Mononuclear cell (primary cell): Measurements from ENCODE around the gene THSD7B. TPM values are rescaled to one million over a fixed set of nuclear protein-coding genes. Genes with fewer than 3 reads are reported as not detected.

ENCODE experiments used
- H3K27me3 ChIP-seq: 2 replicates; pipeline ENCODE4 v1.6.0; 2011; ENCODE audit warnings: low read length, control low read depth; ENCODE audit not compliant: insufficient read depth
- H3K4me1 ChIP-seq: 2 replicates; pipeline ENCODE4 v1.5.1; 2011; ENCODE audit warnings: mild to moderate bottlenecking, low read length, control low read depth; ENCODE audit not compliant: insufficient read depth
- H3K4me3 ChIP-seq: 2 replicates; pipeline ENCODE4 v1.5.1; 2011; ENCODE audit warnings: mild to moderate bottlenecking, low read length, moderate library complexity
- H3K9me3 ChIP-seq: 2 replicates; pipeline ENCODE4 v1.5.1; 2011; ENCODE audit warnings: low read depth, mild to moderate bottlenecking, control low read depth, low read length
- total RNA-seq: library from RNA; depleted of rRNA; stranded (reverse); fragments of >200 nt; gene quantifications from one replicate; pipeline ENCODE4 v1.2.3, GENCODE V29; 2012

The THSD7B gene
- total RNA-seq, 1 donor, result not detected

DNA sequence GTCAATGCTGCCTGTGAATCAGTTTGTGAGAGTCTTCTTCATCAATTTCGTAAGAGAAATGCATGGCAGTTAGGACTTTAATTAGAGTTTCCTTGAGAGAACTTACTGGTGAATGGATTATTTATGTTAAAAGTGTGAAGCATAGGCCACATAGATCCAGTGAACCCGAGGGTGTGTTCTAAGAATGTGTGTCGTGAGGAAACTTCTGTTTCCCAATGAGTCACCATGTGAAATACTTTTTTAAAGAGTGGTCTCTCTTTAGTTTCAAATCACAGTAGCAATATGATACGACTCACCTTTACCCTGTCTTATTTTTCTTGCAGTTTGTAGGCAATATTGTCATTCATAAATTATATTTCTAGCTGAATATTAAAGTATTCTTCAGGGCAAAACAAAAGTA, 18.5 kb downstream of the THSD7B start:
- H3K9me3 ChIP-seq, result no peaks in the 10 kb centered on the region
- H3K27me3 ChIP-seq, result peaks cover 3% of the 10 kb centered on the region
- no peak overlapping the region for H3K4me3 ChIP-seq
- H3K4me1 ChIP-seq, result no peaks in the 10 kb centered on the region

DNA sequence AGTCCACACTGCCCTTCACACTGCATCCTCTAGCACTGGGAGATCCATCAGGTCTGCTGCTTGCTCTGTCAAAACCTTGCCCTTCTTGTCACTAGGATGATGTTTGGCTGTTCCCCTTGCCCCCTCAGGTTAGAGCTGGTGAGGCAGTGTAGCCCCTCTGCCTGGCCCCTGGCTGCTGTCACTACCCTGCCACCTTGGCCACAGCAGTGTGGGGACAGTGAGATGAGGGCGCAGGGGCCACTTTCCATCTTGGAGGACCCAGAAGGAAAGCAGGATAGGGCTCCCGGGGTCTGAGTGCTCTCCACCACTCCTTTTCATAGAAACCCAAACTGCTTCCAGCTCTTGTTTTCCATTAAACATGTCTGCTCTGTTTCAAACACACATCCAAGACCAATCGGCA, 19.9 kb downstream of the THSD7B start:
- Histone ChIP-seq H3K4me1 (no peaks in the 10 kb centered on the region), H3K4me3 (no peak overlapping the region), H3K9me3 (no peaks in the 10 kb centered on the region), H3K27me3 (peaks cover 3% of the 10 kb centered on the region)

DNA sequence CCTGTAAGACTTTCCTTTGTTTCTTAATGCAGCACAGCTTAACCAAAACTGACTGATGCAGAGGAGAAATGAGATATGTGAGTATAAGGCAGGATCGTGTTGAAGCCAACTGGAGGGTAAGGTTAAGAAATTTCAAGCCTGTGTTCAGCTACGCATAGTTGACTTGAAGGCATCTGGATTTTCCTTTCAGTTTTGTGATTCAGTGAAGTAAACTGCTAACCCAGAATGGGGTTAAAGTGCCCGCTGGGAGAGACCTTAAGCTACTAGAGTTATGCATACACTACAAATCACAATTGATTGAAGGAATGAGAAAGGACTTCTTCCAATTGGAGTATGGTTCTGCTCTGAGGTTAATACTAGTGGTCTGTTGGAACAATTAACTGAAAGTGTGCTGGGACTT, 22.6 kb downstream of the THSD7B start:
- Histone ChIP-seq H3K4me3 (no peak overlapping the region), H3K4me1 (no peaks in the 10 kb centered on the region), H3K27me3 (peaks cover 3% of the 10 kb centered on the region), H3K9me3 (no peaks in the 10 kb centered on the region)

DNA sequence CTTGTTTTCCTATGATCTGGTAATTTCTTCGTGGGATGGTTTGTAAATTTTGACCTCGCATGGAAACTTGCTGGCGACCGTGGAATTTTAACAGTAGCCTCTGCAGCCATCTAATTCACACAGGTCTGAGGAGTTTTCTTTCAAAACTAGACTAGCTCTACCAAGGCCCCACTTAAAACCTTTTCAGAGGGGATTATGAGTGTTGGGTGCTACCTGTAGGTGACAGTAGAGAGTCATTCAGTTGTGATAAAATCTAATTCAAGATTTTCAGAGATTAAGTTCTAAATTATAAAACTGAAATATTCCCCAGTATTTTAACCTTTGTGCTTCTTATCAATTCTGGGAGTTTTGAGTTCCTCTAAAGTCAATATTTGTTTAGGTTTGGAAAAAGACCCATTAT, 31.0 kb downstream of the THSD7B start:
- H3K4me1 ChIP-seq, result no peaks in the 10 kb centered on the region

DNA sequence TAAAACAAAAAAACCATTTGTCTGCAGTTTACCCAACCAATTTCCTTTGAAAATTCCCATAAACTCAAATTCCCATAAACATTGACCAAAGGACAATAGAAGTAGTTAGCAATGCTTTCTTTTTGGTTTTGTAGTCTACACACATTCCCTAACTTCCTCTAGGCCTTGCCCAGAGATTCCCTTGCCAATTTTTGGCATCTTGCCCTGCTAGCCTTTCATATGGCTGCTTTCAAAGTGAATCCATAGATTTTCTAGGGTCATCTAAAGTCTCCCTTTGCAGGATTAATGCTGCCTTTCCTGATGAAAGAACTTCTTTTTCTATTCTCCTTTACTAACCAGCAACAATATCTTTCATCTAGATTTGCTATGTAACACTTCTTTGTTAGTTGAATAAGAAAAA, 33.4 kb downstream of the THSD7B start:
- no peaks in the 10 kb centered on the region for H3K4me1 ChIP-seq
- peaks cover 5% of the 10 kb centered on the region for H3K27me3 ChIP-seq
- no peaks in the 10 kb centered on the region for H3K9me3 ChIP-seq
- H3K4me3 ChIP-seq, result no peak overlapping the region

More for the DNA sequence above, 31.0 kb downstream of the THSD7B start:
- Histone ChIP-seq H3K27me3 (peaks cover 5% of the 10 kb centered on the region), H3K9me3 (no peaks in the 10 kb centered on the region), H3K4me3 (no peak overlapping the region)

DNA sequence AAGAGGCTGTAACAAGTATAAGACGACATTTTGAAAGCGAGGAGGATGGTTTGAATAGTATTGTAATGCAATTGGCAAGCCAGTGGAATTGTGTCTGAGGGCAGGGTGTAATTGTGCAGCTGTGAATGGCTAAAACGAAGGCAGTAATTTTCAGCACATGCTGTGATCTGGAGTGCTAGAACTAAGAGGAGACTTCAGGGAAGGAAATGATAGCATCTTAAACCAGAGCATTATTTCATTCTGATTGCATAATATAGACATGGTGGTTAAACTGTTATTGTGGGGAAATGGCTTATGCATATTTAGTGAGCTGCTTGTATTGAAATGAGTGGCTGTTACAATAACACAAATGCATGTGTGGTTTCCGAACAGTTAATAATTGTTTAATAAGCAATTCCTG, 36.3 kb downstream of the THSD7B start:
- H3K4me1 ChIP-seq, result no peaks in the 10 kb centered on the region
- H3K4me3 ChIP-seq, result no peak overlapping the region
- H3K9me3 ChIP-seq, result no peaks in the 10 kb centered on the region
- no peaks in the 10 kb centered on the region for H3K27me3 ChIP-seq

DNA sequence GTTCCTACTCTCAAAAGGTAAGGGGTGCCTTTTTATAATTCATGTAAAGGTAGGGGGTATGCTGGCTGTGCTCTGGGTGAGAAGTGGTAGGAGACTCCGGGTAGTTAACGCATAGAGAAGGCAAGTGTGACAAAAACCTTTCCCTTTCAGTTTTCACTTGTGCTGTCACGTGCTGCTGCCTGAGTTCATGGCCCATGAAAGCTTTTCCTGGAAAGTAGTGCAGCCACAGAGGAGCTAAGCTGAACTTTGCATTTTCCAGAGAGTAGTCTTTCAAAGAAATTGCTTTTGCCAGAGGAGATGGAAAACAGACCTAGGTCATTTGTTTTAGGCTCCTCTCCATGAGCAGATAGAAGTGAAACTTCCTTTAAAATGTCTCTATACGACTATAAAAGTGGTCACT, 44.7 kb downstream of the THSD7B start:
- no peak overlapping the region for H3K4me3 ChIP-seq
- H3K4me1 ChIP-seq, result no peaks in the 10 kb centered on the region
- H3K27me3 ChIP-seq, result no peaks in the 10 kb centered on the region
- H3K9me3 ChIP-seq, result no peaks in the 10 kb centered on the region

DNA sequence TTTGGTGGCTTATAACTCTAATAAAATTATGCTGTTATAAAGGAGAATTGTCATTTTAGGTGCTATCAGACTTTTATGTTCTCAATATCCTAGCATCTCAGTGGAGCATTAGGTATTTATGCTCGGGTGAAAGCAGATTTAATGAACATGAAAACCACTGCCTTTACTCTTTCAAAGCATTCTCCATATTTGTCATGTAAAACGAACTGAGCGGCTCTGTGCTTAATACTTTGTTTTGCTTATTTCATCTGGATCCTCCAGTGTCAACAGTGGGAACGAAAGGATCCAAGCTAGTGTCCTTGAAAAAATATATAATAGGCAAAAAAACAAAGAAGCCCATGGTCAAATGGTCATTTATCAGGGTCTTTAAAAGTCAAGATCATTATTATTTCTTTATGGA, 53.5 kb downstream of the THSD7B start:
- no peaks in the 10 kb centered on the region for H3K9me3 ChIP-seq
- H3K4me3 ChIP-seq, result no peak overlapping the region
- H3K4me1 ChIP-seq, result no peaks in the 10 kb centered on the region
- H3K27me3 ChIP-seq, result no peaks in the 10 kb centered on the region

DNA sequence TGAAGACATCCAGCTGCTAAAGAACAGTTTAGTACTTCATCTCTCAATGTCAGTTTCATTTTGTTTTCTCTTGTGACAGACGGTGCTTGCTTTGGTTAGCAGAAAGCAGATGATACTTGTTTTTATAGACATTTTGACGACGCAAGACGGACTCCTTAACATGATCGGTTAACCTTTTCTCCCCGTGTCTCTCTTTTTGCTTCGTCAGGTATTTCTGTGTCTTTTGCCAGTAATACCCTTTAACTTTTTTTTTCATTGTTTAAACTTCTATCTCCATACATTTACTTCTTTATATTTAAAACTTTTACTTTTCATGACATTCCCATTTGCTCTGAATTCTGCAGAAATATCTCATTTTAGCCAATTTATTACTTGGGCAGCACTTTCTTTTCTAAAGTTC, 57.9 kb downstream of the THSD7B start:
- Histone ChIP-seq H3K9me3 (no peaks in the 10 kb centered on the region), H3K27me3 (no peaks in the 10 kb centered on the region), H3K4me1 (no peaks in the 10 kb centered on the region), H3K4me3 (no peak overlapping the region)

DNA sequence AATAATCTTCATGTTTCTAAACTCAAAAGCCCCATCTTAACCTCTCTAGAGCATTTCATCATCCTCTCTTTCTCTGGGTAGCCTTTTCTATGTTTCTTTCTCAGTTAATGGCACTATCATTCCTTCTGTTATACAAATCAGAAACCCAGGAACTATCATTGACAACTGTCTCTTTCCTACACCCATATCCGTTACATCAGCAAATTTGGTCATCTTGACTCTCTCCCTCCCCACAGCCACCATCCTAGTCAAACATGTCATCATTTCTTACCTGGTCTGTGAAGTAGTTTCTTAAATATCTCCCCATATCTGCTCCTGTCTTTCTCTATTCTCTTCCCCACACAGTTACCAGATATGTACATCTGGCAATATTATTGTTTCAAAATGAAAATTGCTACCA, 62.8 kb downstream of the THSD7B start:
- no peaks in the 10 kb centered on the region for H3K9me3 ChIP-seq
- H3K4me3 ChIP-seq, result no peak overlapping the region
- H3K27me3 ChIP-seq, result no peaks in the 10 kb centered on the region
- H3K4me1 ChIP-seq, result no peaks in the 10 kb centered on the region

DNA sequence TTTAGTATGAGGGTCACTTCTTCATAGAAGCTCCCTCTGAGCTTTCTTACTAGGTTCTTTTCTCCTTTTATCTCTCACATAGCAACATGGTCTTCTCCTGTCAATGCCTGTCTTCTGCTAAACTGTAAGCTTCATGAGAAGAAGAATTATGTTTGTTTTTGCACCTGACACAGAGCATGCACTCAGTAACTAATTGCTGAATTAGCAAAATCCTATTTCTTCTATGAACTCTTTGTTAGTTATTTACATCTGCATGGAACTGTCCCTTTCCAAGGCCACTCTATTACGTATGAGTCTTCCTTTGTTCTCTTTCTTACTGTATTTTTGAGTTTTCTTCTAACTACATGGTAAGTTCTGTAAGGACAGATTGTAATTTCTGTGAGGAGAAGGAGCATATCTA, 63.4 kb downstream of the THSD7B start:
- Histone ChIP-seq H3K9me3 (no peaks in the 10 kb centered on the region), H3K4me1 (no peaks in the 10 kb centered on the region), H3K27me3 (no peaks in the 10 kb centered on the region), H3K4me3 (no peak overlapping the region)

DNA sequence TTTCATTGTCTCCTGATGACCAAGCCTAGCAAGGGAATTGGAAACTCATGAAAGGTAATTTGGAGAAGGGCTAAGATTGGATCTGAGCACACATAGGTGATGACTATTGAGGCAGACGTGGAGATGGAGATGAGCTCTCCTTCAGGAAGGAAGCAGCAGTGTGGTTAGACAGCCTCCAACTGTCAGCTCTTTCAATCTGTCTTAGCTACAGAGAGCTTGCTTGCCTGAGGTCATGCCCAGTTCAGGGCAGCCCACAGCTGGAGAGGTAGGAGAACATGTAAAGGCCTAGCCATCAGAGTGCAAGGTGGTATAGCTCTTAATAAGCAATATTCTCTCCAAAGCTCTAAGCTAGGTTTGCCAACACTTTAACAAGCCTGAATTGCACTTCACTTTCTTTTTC, 79.2 kb downstream of the THSD7B start:
- Histone ChIP-seq H3K4me3 (no peak overlapping the region), H3K4me1 (no peaks in the 10 kb centered on the region), H3K9me3 (no peaks in the 10 kb centered on the region), H3K27me3 (no peaks in the 10 kb centered on the region)

DNA sequence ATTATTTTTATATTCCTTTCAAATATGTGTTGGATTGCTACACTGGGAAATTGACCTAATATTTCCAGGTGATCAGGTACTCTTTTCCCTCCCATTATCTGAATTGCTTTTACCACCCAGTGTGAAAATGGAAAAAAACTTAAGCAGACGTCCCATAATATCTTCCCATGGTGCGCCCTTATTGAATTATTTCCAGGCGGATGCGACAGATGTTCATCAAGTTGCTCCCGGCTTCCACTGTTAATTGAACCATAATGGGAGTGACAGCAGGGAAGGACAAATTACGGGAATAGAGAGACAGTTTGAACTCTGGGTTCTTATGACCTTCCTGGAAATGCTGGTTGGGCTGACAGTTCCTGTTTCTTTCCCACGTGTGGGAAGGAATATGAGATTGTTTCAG, 93.3 kb downstream of the THSD7B start:
- Histone ChIP-seq H3K27me3 (no peaks in the 10 kb centered on the region), H3K9me3 (no peaks in the 10 kb centered on the region), H3K4me3 (no peak overlapping the region), H3K4me1 (no peaks in the 10 kb centered on the region)

DNA sequence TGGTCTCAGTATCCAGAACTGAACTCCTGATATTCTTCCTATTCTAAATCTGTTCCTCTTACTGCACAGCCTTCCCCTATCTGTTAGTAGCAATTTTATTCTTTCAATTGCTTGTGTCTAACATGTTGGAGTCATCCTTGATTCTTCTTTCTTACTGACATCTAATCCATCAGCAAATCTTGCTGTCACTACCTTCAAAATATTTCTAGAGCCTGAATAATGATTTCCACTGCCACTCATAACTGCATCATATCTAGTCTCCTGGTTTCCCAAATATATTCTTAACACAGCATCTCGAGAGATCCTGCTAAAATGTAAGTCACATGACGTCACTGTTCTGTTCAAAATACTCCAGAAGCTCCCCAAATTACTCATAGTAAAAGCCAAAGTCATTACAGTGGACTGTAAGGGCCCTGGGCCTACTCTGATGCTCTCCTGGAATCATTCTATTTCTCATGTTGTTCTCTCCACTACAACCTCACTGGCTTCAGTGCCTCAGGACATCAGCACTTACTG, 95.2 kb downstream of the THSD7B start:
- Histone ChIP-seq H3K4me3 (no peak overlapping the region), H3K9me3 (no peaks in the 10 kb centered on the region), H3K4me1 (no peaks in the 10 kb centered on the region), H3K27me3 (no peaks in the 10 kb centered on the region)

DNA sequence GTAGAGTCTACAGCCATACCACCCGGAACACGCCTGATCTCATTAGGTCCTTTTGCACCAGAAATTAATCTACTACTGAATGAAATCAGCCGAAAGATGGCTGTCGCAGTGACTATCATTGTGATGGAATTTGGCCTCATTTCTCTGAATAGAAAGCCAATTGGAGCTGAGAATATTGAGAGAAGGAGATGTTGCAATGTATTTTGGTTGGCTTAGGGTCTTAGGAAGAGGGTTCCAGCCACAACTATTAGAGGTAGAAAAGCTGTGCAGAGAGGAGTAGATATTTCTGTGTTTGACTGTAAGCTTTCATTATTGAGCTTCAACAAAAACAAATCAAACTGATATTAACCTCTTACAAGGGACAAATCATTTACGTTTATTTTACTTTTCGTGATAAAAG, 98.1 kb downstream of the THSD7B start:
- Histone ChIP-seq H3K4me1 (no peaks in the 10 kb centered on the region), H3K9me3 (no peaks in the 10 kb centered on the region), H3K27me3 (no peaks in the 10 kb centered on the region), H3K4me3 (no peak overlapping the region)

DNA sequence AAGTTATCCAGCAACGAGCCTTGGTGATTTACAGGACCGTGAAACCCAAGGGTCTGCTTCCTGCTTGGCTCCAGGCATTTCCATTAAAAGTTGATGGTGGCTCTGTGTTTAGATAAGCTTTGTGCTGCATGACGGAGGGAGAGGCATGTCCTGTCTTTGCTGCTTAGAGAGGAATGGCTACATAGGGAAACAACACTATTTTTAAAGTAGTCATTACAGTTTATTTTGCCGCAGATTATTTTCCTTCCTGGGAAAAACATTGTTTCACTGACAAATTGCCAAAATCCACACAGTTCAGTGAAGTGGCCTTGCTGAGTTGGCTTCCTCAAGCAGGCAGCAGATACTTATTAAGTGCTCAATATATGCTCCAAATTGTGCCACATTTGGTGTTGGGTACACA, 98.5 kb downstream of the THSD7B start:
- Histone ChIP-seq H3K4me1 (no peaks in the 10 kb centered on the region), H3K9me3 (no peaks in the 10 kb centered on the region), H3K27me3 (no peaks in the 10 kb centered on the region), H3K4me3 (no peak overlapping the region)

DNA sequence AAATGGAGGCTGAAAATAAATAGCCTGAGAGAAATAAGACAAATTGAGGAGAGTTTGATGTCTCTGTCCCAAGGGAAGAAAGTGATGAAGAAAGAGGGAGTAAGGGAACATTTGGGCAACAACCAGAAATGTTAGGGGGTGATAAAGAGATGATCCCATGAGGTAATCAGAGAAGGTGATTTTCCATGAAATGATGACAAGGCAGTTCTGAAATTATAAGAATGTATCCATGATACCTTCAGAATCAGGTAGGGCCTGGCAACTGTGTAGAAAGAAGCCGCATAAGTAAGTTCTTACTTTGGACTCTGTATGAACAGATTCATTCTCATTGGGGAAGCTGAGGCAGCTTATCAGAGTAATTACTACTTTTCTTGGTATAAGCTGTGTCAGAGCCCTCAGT, 106.1 kb downstream of the THSD7B start:
- no peaks in the 10 kb centered on the region for H3K9me3 ChIP-seq
- no peaks in the 10 kb centered on the region for H3K4me1 ChIP-seq
- no peaks in the 10 kb centered on the region for H3K27me3 ChIP-seq
- H3K4me3 ChIP-seq, result no peak overlapping the region
